ENCODE data around the gene TUBB.

- no peak for TF ChIP-seq EZH2phosphoT487 (IDR thresholded peaks at IDR 0.05; ENCODE audit: low read depth, severe bottlenecking, unreplicated experiment)
- no peak for TF ChIP-seq CTCF (IDR thresholded peaks at IDR 0.05; ENCODE audit: poor library complexity)
- no peak for TF ChIP-seq EZH2 (IDR thresholded peaks at IDR 0.05; ENCODE audit: borderline replicate concordance)
Observed at GRCh38 chr6:30725713-30726505, 5.8 kb downstream of the TUBB start.
